HepG2 (cell line): Measurements from ENCODE around the gene EPB41. TPM values are rescaled to one million over a fixed set of nuclear protein-coding genes. Genes with fewer than 3 reads are reported as not detected.
A peak's percentile ranks its signal among the peaks of the same experiment; 100 is the strongest.

ENCODE experiments used
- ATF7-NPFF ChIP-seq: sonication (generic); formaldehyde crosslinking; IDR thresholded peaks from 2 replicates; pipeline ENCODE4 v1.8.1; 2023; ENCODE audit warnings: mild to moderate bottlenecking, low read depth, missing genetic modification reagents, moderate library complexity
- NCOA5 ChIP-seq: sonication (generic); formaldehyde crosslinking; IDR thresholded peaks from 2 replicates; pipeline ENCODE4 v1.4.0; 2020; ENCODE audit warnings: missing genetic modification reagents
- ZNF44 ChIP-seq: sonication (generic); formaldehyde crosslinking; IDR thresholded peaks from 2 replicates; pipeline ENCODE4 v1.5.1; 2020; ENCODE audit warnings: mild to moderate bottlenecking, missing genetic modification reagents
- ZNF619 ChIP-seq: sonication (generic); formaldehyde crosslinking; IDR thresholded peaks from 2 replicates; pipeline ENCODE4 v1.4.0; 2020; ENCODE audit warnings: mild to moderate bottlenecking, missing genetic modification reagents
- ZNF678 ChIP-seq: sonication (generic); formaldehyde crosslinking; IDR thresholded peaks from 2 replicates; pipeline ENCODE4 v1.4.0; 2020; ENCODE audit warnings: mild to moderate bottlenecking, missing genetic modification reagents
- polyA plus RNA-seq, 8 experiments: library from polyadenylated mRNA; depleted of rRNA in 3 of 8; stranded (reverse) in 7 of 8; unstranded in 1 of 8; fragments of >200 nt; fragmentation: Illumina TruSeq in 4 of 8; extraction: Trizol in 4 of 8; gene quantifications; 2 replicates each; pipeline versions ENCODE4 v1.2.1 to v1.2.3, GENCODE V29; 2011 to 2016; ENCODE audit warnings: low read depth in 4 of 8, missing spikeins in 1 of 8, mixed read lengths in 1 of 8; ENCODE audit not compliant: insufficient read depth in 1 of 8
- total RNA-seq, 5 experiments: library from RNA; depleted of rRNA; stranded (reverse); fragments of >200 nt; fragmentation: Illumina TruSeq; extraction: Trizol; gene quantifications; 2 replicates each; pipeline ENCODE4 v1.2.3, GENCODE V29; 2016; ENCODE audit warnings: low read depth in 1 of 5
- TF ChIP-seq, protein P1 (sequence below): sonication (generic); formaldehyde crosslinking; IDR thresholded peaks from 2 replicates; pipeline ENCODE4 v1.4.0; 2020; ENCODE audit warnings: missing genetic modification reagents, mild to moderate bottlenecking, borderline replicate concordance
- TF ChIP-seq, protein P2 (sequence below): sonication (generic); formaldehyde crosslinking; conservative IDR thresholded peaks from 2 replicates; pipeline ENCODE4 v1.4.0; 2020; ENCODE audit warnings: mild to moderate bottlenecking, missing genetic modification reagents, moderate library complexity
- TF ChIP-seq, protein P3 (sequence below): sonication (generic); formaldehyde crosslinking; IDR thresholded peaks from 2 replicates; pipeline ENCODE4 v1.8.1; 2023; ENCODE audit warnings: mild to moderate bottlenecking, moderate library complexity, missing genetic modification reagents
- TF ChIP-seq, protein P4 (sequence below): sonication (generic); formaldehyde crosslinking; IDR thresholded peaks from 2 replicates; pipeline ENCODE4 v1.4.0; 2020; ENCODE audit warnings: mild to moderate bottlenecking, missing genetic modification reagents

EPB41 gene
- total and polyA plus RNA-seq, 2 of the 13 experiments (the other 11 are each of a cell fraction or from before 2014, with no cell fraction given): 34.5 to 46.7 TPM

DNA sequence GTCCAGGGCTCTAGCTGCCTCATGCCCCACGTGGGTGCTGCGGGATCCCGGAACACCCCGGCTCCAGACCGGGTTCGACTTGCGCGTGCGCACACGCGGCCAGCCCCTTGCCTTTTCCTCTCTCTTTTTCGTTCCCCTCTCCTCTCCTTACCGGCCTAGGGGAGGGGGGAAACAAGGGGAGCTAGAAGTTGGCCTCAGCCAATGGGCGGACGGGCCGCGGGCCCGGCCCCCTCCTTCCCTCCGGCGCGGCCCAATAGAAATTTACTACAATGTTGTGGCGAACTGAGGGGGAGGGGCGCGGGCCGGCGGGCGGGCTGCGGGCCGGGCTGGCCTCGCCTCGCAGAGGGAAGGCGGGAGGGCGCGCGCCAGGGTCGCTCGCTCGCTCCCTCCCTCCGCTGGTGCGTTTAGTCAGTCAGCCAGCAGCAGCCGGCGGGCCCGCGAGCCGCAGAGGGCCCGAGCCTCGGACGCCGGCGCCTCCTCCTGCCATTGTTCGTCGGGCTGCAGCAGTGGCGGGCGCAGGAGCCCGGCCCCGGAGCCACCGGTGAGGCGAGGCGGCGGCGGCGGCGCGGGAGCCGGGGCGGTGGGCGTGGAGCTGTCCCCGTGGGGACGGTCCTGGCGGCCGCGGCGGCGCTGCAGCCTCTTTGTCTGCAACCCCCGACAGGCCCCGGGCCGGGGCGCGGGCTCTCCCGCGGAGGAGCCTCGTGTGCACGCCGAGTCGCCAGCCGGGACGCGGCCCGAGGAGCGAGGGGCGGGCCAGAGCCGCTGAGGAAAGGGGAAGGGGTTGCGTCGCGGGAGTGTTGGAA, at the start of gene EPB41 (continued):
- TF ChIP-seq, protein P1, sequence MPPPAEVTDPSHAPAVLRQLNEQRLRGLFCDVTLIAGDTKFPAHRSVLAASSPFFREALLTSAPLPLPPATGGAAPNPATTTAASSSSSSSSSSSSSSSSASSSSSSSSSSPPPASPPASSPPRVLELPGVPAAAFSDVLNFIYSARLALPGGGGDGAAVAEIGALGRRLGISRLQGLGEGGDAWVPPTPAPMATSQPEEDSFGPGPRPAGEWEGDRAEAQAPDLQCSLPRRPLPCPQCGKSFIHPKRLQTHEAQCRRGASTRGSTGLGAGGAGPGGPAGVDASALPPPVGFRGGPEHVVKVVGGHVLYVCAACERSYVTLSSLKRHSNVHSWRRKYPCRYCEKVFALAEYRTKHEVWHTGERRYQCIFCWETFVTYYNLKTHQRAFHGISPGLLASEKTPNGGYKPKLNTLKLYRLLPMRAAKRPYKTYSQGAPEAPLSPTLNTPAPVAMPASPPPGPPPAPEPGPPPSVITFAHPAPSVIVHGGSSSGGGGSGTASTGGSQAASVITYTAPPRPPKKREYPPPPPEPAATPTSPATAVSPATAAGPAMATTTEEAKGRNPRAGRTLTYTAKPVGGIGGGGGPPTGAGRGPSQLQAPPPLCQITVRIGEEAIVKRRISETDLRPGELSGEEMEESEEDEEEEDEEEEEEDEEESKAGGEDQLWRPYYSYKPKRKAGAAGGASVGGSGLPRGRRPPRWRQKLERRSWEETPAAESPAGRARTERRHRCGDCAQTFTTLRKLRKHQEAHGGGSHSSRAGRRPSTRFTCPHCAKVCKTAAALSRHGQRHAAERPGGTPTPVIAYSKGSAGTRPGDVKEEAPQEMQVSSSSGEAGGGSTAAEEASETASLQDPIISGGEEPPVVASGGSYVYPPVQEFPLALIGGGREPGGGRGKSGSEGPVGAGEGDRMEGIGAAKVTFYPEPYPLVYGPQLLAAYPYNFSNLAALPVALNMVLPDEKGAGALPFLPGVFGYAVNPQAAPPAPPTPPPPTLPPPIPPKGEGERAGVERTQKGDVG (CRISPR knock-in tag): no peak
- TF ChIP-seq, protein P2, sequence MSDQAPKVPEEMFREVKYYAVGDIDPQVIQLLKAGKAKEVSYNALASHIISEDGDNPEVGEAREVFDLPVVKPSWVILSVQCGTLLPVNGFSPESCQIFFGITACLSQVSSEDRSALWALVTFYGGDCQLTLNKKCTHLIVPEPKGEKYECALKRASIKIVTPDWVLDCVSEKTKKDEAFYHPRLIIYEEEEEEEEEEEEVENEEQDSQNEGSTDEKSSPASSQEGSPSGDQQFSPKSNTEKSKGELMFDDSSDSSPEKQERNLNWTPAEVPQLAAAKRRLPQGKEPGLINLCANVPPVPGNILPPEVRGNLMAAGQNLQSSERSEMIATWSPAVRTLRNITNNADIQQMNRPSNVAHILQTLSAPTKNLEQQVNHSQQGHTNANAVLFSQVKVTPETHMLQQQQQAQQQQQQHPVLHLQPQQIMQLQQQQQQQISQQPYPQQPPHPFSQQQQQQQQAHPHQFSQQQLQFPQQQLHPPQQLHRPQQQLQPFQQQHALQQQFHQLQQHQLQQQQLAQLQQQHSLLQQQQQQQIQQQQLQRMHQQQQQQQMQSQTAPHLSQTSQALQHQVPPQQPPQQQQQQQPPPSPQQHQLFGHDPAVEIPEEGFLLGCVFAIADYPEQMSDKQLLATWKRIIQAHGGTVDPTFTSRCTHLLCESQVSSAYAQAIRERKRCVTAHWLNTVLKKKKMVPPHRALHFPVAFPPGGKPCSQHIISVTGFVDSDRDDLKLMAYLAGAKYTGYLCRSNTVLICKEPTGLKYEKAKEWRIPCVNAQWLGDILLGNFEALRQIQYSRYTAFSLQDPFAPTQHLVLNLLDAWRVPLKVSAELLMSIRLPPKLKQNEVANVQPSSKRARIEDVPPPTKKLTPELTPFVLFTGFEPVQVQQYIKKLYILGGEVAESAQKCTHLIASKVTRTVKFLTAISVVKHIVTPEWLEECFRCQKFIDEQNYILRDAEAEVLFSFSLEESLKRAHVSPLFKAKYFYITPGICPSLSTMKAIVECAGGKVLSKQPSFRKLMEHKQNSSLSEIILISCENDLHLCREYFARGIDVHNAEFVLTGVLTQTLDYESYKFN (CRISPR knock-in tag): peak; percentile 49; the same call in 1 of the 2 replicates
- TF ChIP-seq NCOA5 (CRISPR knock-in tag) (no peak), ZNF619 (no peak), ATF7-NPFF (peak; percentile 63), ZNF44 (CRISPR knock-in tag) (no peak), ZNF678 (CRISPR knock-in tag) (no peak)
- TF ChIP-seq, protein P3, sequence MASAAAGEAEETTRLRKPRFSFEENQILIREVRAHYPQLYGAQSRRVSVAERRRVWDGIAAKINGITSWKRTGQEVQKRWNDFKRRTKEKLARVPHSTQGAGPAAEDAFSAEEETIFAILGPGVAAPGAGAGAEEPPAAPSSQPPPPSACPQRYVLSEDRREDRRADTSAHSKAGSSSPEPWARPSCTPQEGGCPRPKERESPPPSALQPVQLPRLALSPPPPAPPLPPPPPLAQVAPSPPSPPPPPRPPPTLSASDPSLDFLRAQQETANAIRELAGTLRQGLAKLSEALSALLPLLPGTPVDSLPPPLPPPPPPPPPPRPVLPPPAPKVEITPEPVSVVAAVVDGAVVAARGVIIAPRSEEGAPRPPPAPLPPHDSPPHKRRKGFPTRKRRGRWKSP (CRISPR knock-in tag): no peak
- TF ChIP-seq, protein P4, sequence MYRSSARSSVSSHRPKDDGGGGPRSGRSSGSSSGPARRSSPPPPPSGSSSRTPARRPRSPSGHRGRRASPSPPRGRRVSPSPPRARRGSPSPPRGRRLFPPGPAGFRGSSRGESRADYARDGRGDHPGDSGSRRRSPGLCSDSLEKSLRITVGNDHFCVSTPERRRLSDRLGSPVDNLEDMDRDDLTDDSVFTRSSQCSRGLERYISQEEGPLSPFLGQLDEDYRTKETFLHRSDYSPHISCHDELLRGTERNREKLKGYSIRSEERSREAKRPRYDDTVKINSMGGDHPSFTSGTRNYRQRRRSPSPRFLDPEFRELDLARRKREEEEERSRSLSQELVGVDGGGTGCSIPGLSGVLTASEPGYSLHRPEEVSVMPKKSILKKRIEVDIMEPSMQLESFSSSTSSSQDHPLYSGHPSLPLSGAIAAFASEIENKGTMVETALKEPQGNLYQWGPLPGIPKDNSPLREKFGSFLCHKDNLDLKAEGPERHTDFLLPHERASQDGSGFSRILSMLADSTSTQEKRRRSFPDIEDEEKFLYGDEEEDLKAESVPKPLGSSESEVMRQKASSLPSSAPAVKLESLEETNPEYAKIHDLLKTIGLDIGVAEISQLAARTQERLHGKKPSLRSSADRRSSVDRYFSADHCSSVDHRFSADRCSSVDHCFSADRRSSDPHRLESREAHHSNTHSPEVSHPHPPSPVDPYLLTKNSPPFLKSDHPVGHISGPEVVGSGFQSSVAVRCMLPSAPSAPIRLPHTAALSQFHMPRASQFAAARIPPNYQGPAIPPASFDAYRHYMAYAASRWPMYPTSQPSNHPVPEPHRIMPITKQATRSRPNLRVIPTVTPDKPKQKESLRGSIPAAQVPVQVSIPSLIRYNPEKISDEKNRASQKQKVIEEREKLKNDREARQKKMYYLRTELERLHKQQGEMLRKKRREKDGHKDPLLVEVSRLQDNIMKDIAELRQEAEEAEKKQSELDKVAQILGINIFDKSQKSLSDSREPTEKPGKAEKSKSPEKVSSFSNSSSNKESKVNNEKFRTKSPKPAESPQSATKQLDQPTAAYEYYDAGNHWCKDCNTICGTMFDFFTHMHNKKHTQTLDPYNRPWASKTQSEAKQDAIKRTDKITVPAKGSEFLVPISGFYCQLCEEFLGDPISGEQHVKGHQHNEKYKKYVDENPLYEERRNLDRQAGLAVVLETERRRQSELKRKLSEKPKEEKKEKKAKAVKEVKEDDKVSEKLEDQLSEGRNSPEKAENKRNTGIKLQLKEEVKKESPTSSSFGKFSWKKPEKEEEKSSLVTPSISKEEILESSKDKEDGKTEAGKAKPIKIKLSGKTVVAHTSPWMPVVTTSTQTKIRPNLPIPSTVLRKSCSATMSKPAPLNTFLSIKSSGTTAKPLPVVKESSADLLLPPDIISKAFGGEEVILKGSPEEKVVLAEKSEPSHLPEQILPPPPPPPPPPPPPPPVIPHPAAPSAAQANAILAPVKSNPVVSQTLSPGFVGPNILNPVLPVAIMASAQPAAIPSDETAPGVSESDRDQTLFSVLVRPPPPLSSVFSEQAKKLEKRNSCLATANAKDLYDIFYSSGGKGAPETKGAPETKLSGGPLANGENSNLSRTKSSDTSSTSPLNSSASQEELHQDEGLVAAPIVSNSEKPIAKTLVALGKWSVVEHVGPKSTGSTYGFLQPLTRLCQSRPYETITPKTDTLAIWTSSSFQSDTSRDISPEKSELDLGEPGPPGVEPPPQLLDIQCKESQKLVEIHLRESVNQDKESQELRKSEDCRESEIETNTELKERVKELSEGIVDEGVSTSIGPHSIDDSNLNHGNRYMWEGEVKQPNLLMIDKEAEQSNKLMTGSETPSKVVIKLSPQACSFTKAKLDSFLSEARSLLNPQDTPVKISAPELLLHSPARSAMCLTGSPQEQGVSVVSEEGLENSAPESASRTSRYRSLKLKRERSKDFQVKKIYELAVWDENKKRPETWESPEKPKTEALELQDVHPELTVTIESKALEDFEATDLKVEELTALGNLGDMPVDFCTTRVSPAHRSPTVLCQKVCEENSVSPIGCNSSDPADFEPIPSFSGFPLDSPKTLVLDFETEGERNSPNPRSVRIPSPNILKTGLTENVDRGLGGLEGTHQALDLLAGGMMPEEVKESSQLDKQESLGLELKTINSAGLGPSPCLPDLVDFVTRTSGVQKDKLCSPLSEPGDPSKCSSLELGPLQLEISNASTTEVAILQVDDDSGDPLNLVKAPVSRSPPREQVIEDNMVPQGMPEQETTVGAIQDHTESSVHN (CRISPR knock-in tag): no peak
